ENCODE data around the gene TUT1.

DNA sequence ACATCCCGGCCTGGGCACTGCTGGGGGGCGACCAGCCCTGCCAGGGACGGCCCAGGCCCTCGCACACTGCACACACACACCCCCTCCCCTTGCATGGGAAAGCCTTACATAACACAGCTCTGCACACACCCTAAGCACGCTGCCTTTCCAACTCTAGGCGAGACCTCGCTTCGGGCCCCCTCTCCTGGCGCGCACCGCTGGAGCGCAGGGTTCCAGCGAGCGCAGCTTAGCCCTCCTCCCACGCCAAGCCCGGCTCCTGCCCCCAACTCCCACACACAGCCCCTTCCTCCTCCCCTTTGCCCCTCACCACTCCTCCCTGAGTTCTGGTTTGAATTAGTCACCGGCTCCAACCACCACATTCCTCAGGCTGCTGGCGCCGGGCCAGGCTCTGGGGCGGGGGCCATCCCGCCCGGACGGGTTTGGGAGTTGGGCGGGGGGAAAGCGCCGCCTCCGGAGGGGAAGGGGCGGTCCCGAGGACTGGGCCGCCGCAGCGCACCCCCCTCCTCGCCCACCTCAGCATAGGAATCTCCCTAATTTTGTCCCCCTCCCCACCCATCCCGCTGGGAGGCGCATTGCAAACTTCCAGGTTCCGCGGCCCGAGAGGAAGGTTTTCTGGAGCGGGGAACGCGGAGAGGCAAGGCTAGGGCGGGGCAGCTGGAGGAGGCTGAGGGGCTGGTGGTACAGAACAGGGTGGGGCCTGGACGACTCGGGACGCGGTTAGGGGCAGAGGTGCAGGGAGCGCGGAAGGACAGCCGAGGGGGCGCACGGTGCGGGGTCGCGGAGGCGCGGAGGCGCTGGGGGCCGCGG, 45.7 kb downstream of the TUT1 start:
- TF ChIP-seq GATA2 (IDR thresholded peaks at IDR 0.05; ENCODE audit: low read depth, low read length) (no peak), GATA3 (IDR thresholded peaks at IDR 0.05; ENCODE audit: low read depth, low read length) (no peak)

All from SH-SY5Y (cell line).